GM21619 (cell line): ENCODE data around the gene UCP1.

Experiments
- ATAC-seq: cut with Tn5 transposase; IDR thresholded peaks from one replicate; pipeline ENCODE4 v1.9.1; 2021; ENCODE audit not compliant: unreplicated experiment

Gene UCP1, protein sequence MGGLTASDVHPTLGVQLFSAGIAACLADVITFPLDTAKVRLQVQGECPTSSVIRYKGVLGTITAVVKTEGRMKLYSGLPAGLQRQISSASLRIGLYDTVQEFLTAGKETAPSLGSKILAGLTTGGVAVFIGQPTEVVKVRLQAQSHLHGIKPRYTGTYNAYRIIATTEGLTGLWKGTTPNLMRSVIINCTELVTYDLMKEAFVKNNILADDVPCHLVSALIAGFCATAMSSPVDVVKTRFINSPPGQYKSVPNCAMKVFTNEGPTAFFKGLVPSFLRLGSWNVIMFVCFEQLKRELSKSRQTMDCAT

DNA sequence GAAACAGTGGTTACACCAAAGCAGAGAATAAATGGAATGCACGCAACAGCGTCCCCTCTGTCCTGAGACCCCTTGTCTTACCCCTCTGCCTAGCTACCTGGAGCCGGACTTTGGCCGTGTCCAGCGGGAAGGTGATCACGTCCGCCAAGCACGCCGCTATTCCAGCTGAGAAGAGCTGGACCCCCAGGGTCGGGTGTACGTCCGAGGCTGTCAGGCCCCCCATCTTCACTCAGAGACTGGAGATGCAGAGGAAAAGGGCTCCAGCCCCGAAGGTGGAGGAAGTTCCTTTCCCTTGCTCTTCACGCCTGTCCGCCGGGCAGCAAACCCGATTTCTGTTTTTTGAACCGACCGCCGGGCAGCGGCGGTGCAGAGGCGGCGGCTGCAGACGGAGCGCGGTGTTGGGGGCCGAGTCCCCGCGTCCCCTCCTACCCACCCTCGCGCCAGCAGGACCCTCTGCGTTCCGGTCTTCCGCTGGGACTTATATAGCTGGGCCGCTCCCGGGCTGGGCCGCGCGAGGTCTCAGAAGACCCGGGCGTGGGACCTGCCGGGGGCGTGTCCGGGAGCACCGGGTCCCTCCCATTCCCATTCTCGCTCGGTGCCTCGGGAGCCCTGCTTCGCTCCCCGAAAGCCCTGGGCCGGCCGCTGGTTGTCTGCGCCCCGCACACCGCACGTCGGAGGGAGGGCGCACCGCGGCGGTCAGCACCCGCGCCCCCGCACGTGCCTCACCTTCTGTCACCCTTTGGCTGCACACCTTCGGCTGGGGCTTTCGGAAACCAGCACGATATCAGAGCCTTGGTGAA is at the start of gene UCP1:
TSS of gene UCP1 (minus strand) at position 455 of the 800 bp plus-strand sequence. CDS start at position 223, 232 bp downstream.
- ATAC-seq, result no peak

DNA sequence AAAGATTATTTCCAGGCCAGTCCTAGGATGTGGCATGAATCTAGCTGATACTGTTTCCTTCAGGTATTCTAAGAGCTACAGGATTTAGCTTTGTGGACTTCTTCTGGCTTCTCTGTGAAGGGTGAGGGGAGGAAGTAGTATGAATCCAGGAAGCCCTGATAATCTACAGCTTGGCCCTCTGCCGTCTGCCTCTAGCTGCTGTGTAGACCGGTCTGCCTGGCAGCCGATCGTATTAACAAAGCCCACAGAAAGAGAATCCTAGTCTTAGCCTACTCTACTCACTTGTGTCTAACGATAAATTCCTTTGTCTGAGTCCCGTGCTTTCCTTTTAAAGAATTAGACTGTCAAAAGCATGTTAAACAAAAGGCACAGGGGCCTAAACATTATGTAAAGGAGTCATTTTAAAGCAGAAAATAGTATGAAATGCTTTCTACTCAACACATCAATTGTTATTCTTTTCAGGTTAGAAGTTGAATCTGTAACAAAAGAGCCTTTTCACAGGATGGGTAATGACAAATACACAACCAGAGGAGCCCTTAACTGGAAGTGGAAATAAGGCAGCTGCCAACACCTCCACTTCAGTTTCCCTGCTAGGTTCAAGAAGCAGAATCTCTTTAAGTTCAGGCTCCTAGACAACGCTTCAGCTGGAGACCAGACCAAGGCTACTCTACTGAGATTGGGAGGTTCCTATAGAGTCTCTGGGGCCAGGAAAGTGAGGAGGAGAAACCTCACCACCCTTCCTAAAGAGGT is 48.9 kb upstream of the UCP1 start:
- ATAC-seq, result no peak

DNA sequence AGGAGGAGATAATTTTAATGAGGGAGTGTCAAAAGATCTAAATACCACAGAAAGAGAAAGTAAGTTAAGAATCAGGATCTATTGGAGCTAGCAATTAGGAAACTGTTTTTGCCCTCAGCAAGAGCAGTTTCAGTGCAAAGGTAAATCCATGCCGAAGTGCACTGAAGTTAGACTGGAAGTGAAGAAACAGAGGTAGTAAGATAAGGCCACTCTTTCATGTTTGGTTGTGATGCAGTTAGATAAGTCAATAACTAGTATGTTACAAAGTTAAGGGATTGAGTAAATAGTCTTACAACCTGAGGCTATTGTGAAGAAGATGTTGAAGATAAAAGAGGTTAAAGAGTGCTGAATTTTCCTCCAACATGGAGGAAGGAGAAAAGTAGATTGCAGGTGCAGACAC is 46.7 kb upstream of the UCP1 start:
- no peak for ATAC-seq

DNA sequence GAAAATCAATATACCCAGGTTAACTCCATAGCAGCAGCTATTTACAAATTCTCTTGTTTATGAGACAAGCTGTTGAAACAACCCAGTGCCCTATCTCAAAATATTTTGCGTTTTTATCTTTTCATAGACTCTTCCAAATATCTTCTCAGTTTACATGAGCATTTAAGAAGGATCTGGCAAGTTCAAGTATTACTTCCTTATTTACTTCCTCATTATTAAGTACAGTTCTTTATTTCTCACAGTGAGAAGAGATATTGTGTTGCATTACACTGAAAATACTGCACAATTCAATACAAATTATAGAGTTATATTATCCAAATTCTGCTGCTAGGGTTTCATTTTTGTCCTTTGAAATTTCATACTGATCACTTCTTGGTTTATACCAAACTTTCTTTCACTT is 43.6 kb upstream of the UCP1 start:
- no peak for ATAC-seq

DNA sequence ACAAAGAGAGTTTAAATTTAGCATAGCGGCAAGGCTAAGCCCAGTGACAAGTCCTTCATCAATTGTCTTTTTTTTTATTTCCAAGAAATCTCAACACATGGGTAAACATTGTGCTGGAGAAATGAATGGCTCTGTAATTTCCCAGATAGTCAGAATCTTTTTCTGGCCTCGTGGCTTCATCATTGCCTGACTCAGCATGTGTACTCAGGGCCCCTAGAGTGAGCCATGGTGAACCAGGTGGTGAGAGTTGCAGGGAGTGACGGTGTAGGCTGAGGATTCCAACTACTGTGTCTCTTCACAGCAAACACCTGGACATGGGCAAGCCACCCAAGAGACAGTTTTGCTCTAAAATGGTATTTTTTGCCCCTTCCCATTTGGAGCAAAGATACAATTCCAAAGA is 43.1 kb upstream of the UCP1 start:
- ATAC-seq, result no peak

DNA sequence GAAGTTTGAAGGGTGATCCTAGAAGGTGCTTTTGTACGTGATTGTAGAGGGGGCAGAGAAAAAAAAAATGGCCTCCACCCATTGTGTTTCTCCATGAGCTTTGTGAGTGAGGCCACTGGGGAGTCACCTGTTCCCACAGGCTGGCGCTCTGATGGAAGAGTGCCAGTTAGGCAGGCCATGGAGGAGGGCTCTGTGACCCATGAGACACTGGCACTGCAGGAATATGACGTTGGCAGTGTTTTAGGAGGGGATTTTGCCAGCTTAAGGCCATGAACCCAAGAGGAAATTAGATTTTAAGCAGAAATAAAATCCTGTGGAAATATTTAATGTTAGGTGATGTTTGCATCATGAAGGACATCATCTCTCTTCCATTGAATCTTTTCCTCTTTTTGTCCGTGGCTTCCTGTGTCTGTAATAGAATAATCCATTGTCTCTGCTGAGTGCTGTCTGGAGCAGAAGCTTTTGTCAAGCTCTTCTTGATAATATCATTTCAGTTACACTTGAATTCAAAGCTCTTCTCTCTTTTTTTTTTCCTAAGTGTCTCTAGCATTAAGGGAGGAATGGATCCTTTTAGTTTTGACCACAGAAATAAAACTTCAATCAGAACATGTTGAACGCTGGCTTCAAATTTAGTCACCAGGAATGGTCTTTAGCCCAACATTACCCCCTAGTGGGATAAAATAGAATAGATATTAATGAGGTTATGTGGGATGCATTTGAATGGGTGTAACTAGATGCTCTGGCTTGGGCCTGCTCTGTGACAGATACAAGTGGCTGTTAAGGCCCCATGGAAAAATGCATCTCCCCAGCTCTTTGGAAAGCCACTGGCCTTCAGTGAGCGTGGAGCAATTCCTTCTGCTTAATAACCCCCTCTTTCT is 41.0 kb upstream of the UCP1 start:
- peak; percentile 90 for ATAC-seq

DNA sequence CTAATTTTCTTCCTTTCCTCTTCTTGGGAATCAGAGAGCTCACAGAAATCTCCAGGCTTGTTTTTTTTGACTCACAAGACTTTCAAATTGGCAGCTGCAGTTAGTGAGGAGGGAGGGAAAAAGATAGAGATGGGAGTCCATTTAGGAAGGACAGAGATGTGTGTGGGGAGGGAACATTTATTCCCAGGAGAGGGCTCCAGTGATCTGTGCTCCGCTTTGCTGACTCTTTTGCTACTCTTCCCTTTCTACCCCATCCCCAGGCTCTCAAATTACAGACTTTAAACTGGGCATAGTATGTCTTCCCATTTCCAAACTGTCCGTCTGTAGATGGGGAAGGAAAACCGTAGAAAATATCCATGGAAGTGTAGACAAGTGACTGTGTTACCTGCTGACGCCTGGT is 39.1 kb upstream of the UCP1 start:
- no peak for ATAC-seq

DNA sequence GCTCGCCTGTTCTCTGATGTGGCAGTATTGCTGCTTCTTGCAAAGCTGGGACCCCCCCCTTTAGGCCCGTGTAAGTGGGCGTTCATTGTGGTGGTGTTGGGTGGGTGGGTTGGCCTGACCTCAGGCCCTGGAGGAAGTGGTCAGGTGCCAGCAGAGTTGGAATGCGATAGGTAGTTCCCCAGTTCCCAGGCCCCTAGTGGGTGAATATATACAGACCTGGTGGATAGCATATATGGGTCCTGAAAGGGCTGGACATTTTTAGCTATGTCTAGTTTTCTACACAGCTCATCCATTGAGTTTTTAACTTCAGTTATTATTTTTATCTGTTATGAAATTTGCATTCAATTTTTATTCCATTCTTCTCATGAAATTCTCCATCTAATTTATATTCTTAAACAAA is 35.8 kb upstream of the UCP1 start:
- ATAC-seq, result no peak

DNA sequence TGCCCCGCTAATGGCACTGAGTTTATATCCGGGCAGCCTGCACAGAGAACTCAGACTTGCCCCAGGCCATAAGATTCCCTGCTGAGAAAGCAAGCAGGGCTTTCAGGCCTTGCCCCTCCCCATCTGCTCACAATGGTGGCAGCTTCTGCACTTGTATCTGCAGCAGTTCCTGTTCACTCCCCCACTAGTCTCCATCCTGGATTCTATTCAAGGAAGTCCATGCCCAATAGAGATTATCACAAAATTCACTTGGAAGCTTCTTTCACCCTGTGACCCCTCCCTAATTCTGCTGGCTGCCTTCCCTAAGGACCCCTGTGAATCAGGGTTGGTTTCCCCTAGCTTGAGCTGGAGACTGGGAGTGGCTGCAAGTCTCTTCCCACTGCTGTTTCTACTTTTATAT is 34.5 kb upstream of the UCP1 start:
- ATAC-seq, result no peak

DNA sequence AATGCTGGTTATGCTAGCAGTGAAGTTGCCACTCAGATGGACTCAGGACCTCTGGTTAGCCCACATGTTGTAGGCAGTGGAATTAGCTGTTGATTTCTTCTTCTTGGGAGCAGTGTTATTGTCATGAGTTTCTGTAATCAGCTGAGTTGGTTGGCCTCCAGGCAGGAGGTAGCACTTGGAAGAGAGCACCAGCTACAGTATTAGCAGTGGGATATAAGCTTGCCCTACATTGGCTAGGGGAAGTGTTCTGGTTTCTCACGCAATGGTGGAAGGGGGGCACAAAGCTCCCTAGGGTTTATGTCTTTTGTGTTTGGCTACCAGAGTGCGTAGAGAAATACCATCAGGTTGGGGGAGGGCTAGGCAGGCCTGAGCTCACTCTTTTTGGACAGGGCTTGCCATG is 34.0 kb upstream of the UCP1 start:
- ATAC-seq, result no peak

DNA sequence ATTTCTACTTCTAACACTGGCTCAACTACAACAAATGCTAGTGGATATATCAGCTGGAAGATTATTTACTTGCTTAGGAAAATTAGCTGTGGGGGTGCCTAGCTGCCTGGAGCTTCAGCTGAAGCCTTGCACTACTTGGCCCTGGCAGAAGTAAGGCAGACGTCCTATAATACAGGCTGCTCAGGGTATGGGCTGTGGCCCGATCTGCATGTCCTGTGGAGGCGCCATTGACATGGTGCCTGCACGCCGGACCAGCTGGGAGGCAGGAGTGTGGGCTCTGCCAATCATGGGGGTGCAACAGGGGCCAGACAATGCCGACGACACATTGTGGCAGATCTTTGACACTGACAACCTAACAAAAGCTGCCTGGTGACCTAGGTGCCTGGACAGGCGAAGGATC is 31.6 kb upstream of the UCP1 start:
- ATAC-seq, result no peak

DNA sequence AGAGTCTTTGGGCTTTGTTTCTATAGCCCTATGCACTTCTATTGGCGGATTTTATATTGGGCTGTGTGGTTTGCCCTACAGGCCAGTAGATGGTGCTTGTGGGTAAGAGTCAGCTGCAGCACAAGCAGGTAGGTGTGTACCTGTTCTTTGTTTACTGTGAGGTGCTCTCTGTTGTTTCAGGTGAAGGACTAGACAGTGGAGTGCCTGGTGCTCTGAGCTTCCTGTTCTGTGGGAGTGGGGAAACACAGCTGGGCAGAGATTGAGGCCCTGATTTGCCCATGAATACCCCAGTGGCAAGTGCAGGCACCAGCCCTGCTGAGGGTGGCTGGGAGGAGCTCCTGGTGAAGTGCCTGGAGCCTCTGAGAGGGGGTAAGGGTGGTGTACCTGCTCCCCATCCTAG is 26.3 kb upstream of the UCP1 start:
- no peak for ATAC-seq

DNA sequence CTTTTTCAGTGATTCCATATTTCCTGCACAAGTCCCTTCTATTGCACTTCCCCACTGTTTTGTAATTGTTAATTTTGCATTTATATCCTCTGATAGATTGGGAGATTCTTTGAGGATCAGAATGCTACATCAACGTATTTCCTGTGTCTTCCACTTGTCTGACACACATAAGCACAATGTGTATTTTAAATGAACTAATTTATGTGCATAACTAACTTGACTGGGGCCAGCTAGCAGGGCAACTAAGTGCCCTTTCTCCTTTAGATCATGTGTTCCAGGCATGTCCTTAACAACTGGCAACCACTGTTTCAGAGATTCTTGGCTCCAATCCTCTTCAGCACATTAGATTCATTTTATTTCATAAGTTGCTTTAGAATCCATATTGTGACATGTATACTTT is 15.7 kb upstream of the UCP1 start:
- no peak for ATAC-seq

DNA sequence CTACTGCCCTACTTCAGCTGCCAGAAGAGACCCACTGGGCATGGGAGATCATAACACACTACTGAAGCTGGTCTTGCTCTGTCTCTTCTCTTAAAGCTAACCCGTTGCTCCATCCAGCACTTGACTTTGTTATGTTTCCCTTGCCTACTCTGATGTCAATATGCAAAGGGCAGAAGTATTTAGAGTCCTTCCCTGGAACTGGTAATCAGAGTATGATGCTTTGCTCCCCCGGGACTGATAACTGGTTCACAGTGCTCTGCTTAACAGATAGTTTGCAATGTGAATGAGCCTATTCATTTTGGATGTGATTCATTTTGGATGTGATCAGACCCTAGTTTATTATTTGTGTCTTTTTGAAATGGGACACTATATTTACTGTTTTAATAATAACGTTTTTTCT is 12.3 kb upstream of the UCP1 start:
- no peak for ATAC-seq

DNA sequence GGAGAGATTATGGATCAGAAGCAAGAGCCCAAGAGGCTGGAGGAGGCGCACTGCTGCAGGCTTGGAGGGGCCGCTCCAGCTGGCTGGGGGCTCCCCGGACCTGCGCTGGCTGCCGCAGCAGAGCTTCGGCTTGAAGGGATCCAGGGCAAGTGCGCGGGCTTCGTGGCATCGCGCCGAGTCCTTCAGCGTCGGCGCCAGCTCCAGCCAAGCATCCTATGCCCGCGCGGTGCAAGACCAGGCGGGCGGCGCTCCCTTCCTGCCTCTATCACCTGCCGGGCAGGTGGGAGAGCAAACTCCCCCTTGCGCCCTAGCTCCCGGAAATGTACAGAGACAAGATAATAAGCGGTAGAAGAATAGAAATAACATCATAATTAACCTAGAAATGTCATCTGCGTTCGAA is 10.5 kb upstream of the UCP1 start:
- no peak for ATAC-seq

DNA sequence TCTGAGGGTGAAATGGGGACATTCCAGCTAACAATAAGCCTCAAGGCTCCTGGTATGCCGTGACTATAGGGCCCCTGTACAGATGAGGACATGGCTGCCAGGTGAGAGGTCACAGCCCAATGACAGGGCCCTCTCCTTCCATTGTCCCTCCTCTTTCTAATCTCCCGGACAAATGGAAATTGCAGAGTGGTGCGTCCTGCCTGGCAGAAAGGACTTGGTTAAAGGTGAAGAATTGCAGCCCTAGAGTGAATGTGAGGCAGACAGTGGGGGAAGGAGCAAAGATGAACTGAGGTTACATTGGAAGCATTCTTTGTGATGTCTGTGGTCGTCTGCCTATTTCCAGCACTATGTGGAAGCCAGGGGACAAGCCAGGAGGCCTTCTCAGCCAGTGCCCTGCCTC is 6.7 kb upstream of the UCP1 start:
- no peak for ATAC-seq

DNA sequence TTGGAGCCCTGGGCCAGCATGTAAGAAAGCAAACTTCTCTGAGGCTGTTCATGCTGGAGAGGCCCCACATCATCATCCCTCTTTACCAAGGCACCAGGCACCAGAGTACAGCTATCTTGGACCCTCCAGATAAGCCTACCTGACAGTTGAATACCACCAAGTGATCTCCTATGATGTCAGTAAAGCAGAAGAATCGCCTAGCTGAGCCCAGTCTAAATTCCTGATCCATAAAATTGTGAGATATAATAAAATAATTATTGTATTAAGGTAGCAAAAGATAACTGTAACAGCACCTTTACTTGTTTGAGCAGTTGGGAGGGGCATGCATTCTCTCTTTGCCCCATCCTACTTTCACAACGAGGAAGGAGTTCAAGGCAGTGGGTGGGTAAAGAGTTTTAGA is 2.9 kb upstream of the UCP1 start:
- no peak for ATAC-seq

DNA sequence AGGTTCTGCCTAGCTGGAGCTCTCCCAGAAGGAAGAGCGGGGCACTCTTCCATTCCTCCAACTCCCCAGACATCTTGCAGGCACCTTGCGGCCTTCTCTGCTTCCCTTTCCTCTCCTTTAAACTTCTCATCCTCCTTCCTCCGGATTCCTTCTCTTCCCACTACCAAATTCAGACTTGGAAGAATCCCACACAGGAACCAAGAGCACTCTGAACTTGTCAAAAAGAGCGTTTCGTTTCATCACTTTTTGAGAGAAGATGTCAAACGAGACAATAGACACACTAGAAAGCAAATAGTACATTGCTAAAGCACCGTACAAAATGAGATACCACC is 512 bp upstream of the UCP1 start:
- no peak for ATAC-seq

DNA sequence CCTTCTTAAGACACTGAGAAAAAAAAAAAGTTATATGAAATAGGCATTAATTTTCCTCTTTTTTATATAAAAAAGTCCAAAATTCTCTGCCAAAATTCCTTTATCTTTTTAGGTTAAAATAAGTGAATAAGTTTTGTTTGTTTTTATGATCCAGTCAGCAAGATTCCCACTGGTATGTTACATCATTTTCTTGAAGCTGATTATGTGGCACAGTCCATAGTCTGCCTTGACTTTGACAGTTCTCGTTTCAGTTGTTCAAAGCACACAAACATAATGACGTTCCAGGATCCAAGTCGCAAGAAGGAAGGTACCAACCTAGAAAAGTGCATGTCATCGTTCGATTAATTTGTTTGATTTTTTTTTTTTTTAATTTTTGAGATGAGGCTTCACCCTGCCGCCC is 9.1 kb downstream of the UCP1 start:
- no peak for ATAC-seq

DNA sequence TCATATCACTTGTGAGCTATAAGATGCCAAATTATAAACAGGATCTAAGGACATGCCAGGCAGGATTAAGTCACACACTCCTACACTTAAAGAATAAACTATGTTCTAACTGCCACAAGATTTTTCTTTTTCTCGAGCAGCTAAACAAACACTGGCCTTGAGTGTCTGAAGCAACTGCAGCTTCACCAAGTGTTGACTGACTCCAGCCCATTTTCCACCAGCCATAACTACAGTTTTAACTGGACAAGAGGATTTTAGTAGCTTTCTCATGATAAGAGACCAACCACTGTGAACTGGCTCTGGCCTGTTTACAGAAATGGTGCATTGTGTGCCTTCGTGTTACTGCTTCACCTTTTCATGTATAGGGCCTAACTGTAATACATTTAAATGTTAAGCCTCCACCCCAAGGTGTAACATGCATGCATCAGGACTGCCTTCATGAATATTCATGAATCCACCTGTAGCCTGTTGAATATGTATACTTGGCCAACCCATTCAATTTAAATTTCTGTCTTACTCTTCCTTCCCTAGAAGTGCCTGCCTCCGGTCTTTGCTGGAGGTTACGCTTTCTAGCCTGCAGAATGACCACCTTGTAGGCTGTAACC is 10.8 kb downstream of the UCP1 start:
- ATAC-seq, result no peak
